ENCODE measurements around the gene CLCNKB.
"Not testable (repeated sequence)": the region's sequence is repeated elsewhere in the genome, so short reads cannot be mapped to it uniquely, and the experiment has no call there.

Gene CLCNKB

DNA sequence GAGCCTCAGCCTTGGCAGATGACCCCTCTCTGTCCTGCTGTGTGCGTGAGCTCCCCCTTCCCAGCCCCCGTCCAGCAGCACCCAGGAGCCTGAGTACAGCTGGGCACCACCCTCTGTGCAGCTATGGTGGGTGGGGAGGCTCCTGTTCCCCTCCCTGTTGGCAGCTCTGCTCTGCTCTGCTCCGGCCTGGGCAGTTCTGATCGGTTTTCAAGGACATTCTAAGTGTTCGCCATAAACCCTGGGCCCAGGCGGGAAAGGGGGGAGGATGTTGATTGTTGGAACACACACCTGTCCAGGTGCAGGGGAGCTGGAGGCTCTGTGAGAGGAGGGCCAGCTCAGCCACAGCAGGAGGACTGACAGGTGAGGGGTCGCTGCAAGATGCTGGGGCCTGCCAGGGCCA, at the start of gene CLCNKB:
TSS of gene CLCNKB (plus strand) at position 262 of the 400 bp plus-strand sequence. CDS start 711 bp downstream, outside the sequence.
- DNase-seq = no peak

DNA sequence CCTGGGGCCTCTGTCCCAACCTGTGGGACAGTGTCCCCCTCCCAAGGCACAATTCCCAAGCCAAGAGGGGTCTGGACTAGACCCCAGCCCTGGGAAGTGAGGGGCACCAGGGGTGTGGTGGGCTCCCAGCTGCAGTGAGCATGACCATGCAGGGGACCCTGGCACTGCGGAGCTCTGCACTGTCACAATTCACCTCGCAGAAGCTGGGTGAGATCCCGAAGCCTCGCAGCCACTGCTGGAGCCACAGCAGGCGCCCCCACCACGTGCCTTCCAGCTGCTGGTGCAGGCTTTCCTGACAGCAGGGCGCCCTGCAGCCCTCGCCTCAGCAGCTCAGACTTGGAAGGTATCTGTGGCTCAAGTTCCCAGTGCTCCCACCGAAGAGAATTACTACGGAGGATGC, 49.5 kb upstream of the CLCNKB start:
- no peak for DNase-seq

DNA sequence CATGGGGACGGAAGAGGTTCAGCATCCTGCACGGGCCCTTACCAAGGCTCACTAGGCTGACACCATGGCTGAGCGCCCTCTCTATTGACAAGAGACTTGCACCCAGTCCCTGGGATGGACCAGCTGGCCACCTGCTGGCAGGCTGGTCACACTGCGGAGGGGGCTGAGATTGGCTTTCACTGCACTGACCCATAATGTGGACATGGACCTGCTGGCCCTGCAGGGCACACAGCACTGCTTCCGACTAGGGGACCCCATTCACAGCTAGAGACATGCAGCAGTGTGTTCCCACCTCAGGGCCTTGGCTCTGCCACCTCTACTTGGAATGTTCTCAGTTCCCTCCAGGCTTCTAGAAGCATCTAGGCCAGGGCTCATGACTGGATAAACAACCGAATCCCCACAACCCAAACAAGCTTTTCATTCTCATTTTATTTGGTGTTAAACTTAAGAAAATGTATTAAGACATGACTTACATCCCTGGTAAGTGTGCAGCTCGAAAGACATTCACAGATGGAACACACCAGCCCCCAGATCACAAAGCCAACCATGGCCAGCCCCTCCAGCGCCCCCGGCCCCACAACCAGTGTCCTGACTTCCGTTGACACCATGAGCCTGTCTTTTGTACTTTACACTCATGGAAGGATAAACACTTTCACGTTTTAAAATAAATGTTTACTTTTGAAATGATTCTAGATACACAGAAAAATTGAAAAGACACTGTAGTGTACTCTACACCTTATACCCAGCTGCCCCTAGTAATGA, 48.8 kb upstream of the CLCNKB start:
- peak in 50 of 58 donors; percentile 8 to 77 (median 42) for DNase-seq

DNA sequence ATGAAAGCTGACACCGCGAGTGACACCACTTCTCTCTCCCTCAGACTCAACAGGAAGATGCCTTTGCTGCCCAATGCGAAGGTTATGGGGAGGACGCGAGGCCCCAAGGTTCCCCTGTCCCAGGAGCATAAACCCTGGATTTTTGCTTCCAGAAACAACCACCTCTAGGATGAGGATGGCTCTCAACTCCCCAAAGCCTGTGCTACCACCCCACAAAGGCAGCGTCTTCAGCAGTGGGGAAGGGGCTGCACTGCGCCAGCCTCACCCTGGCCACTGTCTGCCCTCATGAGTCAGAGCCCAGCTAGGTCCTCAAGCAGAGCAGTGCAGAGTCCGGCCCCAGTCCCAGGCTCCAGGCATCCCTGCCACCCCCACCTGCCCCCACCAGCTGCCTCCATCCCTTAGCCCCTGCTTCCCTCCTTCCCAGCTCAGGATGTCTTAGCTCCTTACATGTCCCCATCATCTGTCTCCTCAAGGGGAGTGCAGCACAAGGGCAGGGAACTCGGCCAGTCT, 46.5 kb upstream of the CLCNKB start:
- DNase-seq = no peak

DNA sequence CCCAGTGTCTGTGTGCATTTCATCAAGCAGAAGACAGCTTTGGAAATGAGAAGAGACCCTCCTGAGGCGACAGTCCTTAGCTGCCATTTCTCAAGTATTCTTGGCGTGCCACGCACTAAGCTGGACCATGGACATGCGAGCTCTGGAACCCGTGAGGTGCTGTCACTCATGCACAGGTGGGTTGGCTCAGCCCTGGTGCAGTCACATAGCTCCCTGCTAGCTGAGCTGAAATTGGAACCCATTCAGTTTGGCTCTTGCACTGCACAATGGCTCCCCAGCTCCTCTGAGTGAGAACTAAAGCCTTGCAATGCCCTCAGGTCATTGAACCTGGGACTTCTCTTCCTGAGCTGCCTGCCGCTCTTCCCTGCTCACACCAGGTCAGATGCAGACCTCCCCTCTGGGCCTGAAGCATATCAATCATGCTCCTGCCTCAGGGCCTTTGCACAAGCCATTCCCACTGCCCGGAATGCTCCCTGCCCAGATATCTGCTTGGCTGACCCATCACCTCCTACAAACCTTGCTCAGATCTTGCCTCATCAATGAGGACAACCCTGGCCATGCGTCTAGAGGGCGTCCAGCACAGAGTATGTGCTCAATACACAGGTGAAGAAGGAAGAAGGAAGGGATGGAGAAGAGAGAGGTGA, 45.8 kb upstream of the CLCNKB start:
- DNase-seq = no peak

DNA sequence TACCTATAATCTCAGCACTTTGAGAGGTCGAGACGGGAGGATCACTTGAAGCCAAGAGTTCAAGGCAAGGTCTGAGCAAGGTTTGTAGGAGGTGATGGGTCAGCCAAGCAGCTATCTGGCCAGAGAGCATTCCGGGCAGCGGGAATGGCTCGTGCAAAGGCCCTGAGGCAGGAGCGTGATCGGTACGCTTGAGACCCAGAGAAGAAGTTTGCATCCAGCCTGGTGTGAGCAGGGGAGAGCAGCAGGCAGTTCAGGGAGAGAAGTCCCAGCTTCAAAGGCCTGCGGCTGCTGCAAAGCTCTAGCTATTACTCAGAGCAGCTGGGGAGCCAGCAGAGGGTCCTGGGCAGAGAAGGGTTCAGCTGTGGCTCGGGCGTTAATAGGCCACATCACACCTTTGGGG, 44.7 kb upstream of the CLCNKB start:
- no peak for DNase-seq

DNA sequence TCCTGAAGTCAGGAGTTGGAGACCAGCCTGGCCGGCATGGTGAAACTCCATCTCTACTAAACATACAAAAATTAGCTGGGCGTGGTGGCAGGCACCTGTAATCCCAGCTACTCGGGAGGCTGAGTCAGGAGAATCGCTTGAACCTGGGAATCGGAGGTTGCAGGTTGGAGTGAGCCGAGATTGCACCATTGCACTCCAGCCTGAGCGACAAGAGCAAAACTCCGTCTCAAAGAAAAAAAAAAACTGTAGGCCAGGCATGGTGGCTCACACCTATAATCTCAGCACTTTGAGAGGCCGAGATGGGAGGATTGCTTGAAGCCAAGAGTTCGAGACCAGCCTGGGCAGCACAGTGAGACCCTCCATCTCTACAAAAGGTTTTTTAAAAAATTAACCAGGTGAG, 42.3 kb upstream of the CLCNKB start:
- DNase-seq = not testable (repeated sequence)

DNA sequence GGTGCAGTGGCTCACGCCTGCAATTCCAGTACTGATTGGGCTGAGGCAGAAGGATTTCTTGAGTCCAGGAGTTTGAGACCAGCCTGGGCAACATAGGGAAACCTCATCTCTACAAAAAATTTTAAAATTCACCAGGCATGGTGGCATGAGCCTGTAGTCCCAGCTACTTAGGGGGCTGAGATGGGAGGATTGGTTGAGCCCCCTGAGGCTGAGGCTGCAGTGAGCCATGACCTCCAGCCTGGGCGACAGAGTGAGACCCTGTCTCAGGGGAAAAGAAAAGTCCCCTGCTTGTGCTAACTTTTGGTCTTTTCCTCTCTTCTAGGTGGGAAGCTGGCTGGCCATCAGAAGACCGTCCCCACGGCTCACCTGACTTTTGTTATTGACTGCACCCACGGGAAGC, 38.0 kb upstream of the CLCNKB start:
- DNase-seq = no peak

DNA sequence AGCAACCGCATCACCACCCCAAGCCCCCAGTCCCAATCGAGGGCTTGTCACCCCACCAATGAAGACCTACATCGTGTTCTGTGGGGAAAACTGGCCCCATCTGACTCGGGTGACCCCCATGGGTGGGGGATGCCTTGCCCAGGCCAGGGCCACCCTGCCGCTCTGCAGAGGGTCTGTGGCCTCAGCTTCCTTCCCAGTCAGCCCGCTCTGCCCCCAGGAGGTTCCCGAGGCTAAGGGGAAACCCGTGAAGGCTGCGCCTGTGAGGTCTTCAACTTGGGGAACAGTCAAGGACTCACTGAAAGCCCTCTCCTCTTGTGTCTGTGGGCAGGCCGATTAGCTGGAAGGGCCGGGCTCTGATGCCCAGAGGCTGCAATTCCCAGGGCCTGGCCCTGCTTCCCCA, 37.6 kb upstream of the CLCNKB start:
- no peak for DNase-seq

DNA sequence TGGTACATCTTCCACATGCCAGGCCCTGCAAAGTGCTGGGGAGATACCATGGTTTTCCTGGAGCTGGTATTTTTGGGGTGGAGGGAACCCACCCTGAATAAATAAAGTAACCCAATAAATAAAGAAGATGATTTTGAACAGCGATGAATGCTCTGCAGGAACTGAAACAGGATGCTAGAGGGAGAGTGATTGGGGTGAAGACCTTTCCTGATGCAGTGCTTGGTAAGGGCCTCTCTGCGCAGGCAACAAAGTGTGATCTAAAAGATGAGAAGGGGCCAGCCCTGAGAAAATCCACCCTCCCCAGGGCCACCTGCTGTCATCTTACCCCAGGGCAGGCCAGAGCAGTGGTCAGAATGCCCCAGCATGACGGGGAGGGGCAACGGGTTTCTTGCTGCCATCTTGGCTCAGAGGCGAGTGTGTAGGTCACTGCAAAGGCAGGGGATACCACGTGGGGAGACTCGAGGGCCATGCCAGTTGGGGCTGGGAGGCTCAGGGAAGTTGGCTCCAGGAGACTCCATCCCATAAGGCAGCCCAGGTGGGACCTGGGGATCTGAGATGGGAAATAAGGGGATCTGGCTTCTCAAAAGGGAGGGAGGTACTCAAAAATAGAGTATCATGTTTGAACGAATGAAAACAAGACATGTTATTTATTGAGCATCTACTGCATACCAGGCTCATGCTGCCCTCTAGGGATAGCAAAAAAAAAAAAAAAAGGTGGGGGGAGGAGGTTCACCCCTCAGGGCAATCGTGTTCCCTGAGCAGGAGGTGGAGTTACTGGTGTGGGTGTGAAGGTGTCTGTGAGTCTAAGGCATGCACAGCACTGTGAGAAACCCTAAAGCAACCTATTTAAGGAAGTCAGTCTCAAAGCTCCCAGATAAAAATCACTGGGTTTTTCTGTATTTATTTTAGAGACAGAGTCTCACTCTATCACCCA, 36.8 kb upstream of the CLCNKB start:
- DNase-seq = no peak

DNA sequence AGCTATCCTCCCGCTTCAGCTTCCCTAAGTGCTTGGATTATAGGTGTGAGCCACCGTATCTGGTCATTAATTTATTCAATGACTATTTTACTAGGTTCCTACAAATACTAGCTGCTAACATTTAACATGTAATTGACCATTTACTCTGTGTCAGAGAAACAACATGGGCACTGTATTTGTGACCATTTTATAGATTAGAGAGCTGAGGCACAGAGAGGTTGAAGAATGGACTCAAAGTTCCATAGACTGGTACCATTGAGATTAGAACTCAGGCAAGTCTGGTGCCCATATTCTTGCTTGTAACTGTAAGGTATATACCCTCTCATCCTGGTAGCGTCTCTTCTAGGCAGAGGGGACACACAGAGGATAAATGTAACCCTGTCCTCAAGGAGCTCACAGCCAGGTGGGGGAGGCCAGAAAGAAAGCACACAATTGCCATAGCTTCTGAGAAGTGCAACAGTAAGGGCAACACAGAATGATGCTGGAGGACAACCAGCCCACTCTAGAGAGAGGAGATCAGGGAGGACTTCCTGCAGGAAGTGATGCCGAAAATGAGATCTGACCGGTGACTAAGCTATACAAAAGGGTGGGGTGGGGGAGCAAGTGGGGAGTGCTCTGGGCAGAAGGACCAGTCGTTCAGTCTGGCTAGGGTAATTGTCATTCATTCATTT, 35.8 kb upstream of the CLCNKB start:
- no peak for DNase-seq

DNA sequence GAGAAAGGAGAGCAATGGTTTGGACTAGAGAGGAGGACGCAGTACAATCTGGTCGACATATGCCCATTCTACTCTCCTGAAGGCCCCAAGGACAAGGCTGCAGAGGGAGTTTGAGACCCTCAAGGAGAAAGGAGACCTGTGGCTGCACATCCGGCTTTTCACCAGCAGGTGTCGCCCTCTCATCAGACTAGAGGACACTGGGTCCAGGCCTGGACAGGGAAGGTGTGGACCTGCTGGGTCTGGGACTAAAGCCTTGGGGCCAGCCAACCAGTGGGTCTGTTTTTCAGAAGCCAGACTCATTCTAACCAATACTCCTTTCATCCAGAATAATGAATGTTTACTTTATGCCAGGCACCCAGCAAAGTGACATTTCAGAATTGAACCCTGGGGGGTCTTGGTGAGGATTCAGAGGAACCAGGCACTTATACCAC, 34.5 kb upstream of the CLCNKB start:
- peak in 55 of 58 donors; percentile 10 to 85 (median 50) for DNase-seq

DNA sequence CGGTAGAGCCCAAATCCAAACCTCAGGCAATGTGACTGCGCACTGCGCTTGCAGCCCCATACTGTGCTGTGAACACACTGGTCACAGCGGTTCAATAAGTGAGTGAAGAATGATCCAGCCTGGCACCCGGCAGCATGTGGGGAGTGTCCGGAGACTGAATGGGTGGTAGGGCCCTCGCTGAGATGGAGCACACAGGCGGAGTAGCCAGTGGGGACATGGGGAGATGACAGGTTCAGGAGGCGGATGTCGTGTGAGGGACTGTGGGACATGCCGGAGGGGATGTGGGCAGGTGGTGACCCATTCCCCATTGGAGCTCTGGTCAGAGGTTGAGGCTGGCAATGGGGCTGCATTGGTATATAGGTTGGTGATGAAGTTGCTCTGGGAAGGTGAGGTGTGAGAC, 33.9 kb upstream of the CLCNKB start:
- DNase-seq = no peak

DNA sequence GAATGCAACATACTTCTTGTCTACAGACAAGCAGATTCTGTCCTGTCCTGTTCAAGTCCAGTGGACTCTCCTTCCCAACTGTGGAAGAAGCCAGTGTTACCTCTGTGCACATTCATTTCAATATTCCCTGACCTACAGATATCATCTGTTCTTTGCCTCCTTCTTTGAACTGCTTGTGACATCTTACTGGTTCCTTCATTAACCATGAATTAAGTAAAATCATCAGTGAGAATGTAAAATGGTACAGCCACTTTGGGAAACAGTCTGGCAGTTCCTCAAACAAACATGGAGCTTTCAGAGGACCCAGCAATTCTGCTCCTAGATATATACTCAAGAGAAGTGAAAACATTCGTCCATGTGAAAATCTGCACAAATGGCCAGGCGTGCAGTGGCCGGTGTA, 32.7 kb upstream of the CLCNKB start:
- DNase-seq = no peak

DNA sequence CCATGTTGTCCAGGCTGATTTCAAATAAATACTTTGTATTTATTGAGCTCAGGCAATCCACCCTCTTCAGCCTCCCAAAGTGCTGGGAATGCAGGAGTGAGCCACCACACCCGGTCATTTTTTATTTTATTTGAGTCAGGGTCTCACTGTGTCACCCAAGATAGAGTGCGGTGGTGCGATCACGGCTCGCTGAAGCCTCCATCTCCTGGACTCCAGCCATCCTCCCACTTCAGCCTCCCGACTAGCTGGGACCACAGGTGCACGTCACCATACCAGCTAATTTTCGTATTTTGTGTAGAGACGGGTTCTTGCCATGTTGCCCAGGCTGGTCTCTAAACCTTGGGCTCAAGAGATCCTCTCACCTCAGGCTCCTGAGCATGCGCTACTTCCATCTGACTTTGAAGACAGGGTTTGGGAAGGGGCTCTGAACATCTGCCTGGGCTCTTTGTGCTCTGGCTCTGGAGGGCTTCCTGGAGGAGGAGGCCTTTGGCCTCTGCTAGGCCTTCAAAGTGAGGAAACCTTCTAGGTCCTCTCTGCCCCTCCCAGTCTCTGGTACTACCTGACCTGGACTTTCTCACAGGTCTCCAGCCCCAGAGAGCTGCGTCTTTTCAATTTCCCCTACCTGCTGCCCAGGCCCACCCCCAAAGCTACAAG, 31.5 kb upstream of the CLCNKB start:
- peak in 1 of 58 donors; percentile 60 for DNase-seq

DNA sequence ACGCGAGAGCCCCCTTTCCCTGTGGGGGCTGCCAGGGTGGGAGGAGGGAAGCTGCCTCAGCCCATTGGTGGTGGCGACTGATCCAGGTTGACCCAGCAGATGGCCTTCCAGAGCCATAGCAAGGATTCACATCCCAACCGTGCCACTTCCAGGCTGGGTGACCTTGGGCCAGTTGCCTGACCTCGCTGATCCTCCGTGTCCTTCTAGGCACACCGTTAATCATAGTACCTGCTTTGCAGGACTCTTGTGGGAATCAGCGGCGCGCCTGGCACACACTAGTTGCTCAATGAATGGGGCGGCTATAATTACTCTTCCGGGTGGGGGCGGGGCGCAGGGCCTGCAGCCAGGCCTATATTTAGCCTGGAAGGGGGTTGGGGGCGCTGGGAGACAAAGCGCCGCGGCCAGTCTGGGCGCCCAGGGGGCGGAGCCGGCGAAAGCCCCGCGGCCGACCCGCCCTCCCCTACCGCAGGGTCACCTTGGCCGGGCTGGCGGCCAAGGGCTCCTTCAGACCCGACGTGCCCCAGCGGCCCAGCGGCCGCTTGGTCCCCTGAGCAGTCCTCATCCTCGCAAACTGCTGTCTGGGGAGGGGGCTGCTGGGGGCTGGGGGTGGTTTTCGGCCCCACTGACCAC, 30.9 kb upstream of the CLCNKB start:
- DNase-seq = peak in 25 of 58 donors; percentile 7 to 65 (median 15)

DNA sequence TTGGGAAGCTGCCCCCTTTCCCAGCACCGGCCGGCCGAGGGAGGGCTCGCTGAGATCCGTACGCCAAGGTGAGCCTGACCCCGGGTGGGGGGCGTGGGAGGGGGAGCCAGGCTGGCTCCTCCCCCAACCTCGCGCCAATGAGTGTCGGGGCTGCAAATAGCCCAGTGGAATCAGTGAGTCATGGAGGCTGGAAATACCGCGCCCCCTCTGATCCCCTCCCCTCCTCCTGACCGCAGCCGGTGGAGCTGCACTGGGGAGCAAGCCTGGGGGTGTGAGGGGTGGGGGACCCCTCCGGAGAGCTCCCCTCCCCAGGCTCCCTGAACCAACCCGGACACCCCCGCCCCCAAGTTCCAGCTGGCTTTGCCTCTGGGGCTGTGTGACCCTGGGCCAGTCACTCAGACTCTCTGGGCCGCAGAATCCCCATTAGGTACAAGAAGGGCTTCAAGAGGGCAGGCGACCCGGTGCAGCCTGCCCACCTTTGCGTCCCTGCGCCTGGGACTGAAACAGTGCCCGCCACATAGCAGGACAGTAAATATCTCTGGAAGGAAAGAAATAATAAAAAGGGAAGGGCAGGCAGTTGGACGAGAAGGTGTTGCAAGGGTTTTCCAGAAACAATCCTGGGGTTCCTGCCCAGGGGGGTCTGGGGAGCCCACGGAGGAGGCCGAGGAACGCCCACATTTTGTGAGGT, 30.2 kb upstream of the CLCNKB start:
- DNase-seq = peak in 4 of 58 donors; percentile 12 to 65 (median 38)

DNA sequence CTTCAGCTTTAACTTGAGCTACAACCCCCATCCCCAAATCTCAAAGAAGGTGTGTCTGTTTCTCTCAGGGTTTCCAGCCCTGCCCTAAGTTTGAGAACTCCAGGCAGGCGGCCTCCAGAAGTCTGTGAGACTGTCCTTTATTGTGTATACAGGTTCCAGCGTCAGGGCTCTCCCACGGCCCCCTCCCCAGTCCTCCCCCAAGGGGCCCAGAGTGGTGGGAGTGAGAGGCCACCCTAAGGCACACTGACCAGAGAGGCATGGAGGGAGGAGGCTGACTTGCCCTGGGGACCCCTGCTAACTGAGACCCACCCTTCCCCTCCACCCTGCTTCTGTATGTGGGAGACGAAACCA, 29.7 kb upstream of the CLCNKB start:
- no peak for DNase-seq

Measured in anterior cingulate cortex (tissue), 58 donors.